GM18520 (cell line): Measurements from ENCODE around the gene CCDC177.
A peak's percentile ranks its signal among the peaks of the same experiment; 100 is the strongest.

Experiments
- ATAC-seq: cut with Tn5 transposase; IDR thresholded peaks from one replicate; pipeline ENCODE4 v1.9.1; 2021; ENCODE audit not compliant: unreplicated experiment

Gene CCDC177

GRCh38 chr14:69574263-69574953 lies at the start of gene CCDC177:
CCDC177 (minus strand) TSS chr14:69574871; CDS start chr14:69573622, 1,249 bp downstream.
- no peak for ATAC-seq

GRCh38 chr14:69624136-69624535 lies 49.5 kb upstream of the CCDC177 start:
- ATAC-seq = no peak

- no peak for ATAC-seq
Measured at GRCh38 chr14:69620981-69621380, 46.3 kb upstream of the CCDC177 start.

- no peak for ATAC-seq
Measured at GRCh38 chr14:69620211-69620611, 45.5 kb upstream of the CCDC177 start.

GRCh38 chr14:69619012-69619411 lies 44.3 kb upstream of the CCDC177 start:
- ATAC-seq = no peak

- no peak for ATAC-seq
Measured at GRCh38 chr14:69617796-69618195, 43.1 kb upstream of the CCDC177 start.

- ATAC-seq = no peak
Measured at GRCh38 chr14:69616408-69616773, 41.7 kb upstream of the CCDC177 start.

- peak; percentile 44 for ATAC-seq
Measured at GRCh38 chr14:69615496-69616407, 41.1 kb upstream of the CCDC177 start.

GRCh38 chr14:69615121-69615495 lies 40.4 kb upstream of the CCDC177 start:
- ATAC-seq = no peak

- ATAC-seq = no peak
Measured at GRCh38 chr14:69614592-69614991, 39.9 kb upstream of the CCDC177 start.

- ATAC-seq = no peak
Measured at GRCh38 chr14:69613312-69614073, 38.8 kb upstream of the CCDC177 start.

- ATAC-seq = no peak
Measured at GRCh38 chr14:69612783-69613130, 38.1 kb upstream of the CCDC177 start.

GRCh38 chr14:69612014-69612782 lies 37.5 kb upstream of the CCDC177 start:
- peak; percentile 14 for ATAC-seq

- ATAC-seq = peak; percentile 35
Measured at GRCh38 chr14:69611172-69612013, 36.7 kb upstream of the CCDC177 start, which contains the start of gene SUSD6. SUSD6 (plus strand) TSS chr14:69611596; CDS start chr14:69658593, 46,997 bp downstream.

GRCh38 chr14:69610874-69611171 lies 36.2 kb upstream of the CCDC177 start:
- no peak for ATAC-seq

- ATAC-seq = no peak
Measured at GRCh38 chr14:69610020-69610873, 35.6 kb upstream of the CCDC177 start.

- no peak for ATAC-seq
Measured at GRCh38 chr14:69606258-69607184, 31.9 kb upstream of the CCDC177 start.

- ATAC-seq = no peak
Measured at GRCh38 chr14:69605738-69606137, 31.1 kb upstream of the CCDC177 start.
